NCI-H1694 treated with DMSO at 0.1 percent for 48 hours (cell line): ENCODE results near the gene EPS15.
"Not testable (repeated sequence)": the region's sequence is repeated elsewhere in the genome, so short reads cannot be mapped to it uniquely, and the experiment has no call there.

Experiments
- DNase-seq: peaks from one replicate; lab custom pipeline; 2025; lab: John Stamatoyannopoulos, UW

The EPS15 gene

DNA sequence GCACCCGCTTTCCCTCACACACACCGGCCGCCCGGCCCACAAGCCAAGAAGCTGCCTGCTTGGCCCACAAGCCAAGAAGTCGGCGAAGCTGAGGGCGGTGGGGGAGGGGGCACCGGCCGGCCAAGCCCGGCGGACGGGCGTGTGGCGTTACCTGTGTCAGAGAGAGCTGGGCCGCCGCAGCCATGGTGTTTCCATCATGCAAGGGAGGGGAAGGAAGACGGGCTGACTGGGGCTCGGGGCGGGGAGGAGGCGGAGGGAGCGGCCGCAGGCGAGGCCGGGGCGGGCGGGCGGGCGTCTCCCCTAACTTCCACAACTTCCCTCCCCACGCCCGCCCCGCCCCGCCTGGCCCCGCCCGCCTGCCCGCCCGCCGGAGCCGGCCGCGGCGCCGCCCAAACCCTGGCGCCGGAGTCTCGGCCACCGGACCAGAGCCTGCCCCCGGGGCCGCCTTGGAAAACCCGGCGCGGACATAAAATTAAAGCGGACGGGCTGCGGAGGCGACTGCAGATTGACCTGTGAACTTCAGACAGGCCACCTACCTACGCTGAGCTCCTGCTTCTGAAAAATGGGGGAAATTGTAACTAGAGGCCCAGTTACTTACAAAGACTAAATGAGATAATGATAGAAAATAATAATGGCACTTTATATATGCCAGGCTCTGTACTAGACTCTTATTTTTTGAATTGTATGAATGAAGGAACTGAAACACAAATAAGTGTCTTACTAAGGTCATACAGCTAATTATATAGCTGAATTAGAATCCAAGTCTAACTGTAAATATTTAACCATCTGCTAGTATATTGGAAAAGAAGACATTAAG is at the start of gene EPS15:
Gene EPS15 (minus strand): TSS at position 219 of the 817 bp plus-strand sequence. CDS start 35 bp downstream, at position 184.
- peak; percentile 45 for DNase-seq

DNA sequence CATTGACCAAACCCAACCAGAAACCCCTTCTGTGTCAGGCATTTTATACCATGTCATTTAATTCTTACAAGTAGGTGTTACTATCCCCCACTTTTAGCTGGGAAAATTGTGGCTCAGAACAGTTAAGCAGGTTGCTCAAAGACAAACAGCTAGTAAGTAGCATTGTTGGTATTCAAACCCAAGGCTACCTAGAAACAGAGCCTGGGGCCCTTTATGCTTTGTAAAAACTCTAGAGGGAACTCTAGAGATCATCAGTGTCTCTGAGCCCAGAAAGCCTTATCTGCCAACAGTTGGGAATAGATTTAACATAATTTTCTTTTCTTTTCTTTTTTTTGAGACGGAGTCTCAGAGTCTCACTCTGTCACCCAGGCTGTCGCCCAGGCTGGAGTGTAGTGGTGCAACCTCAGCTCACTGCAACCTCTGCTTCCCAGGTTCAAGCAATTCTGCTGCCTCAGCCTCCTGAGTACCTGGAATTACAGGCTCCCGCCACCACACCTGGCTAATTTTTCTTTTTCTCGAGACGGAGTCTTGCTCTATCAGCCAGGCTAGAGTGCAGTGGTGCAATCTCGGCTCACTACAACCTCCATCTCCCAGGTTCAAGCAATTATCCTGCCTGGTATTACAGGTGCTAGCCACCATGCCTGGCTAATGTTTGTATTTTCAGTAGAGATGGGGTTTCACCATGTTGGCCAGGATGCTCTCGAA is 49.3 kb upstream of the EPS15 start:
- no peak for DNase-seq

DNA sequence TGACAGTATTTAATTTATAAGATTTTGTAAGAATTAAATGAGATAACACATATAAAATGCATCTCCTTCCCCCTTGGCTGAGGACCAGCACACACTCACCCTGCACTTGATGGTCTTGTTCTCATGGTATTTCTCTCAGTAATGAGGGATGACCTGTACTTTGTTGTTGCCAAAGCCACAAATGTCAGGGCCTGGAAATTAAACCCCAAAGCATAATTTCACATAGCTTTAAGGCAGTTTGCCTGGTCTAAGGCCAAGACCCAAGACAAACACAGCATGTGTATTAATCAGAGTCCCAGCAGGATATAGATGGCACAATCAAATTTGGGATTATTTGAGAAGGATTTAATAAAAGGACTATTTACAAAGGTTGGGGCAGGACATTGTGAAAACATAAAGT is 48.6 kb upstream of the EPS15 start:
- no peak for DNase-seq

DNA sequence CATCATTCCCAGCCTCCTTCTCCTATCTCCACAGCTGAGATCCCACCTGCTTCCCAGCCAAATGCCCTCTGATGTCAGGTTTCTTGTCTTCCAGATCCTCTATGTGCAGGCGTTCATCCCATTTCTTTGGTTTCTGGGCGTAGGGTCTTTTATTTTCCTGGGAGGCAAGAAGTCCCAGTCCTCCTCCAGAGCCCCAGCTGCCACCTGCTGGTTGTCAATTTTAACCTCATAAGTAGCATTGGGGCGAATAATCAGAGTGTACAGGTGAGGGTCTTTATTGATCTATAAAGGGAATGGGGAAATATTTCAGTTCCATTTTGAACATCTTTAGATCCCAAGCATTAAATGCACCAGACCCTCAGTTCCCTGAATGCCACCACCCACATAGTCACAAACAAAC is 47.2 kb upstream of the EPS15 start:
- no peak for DNase-seq

DNA sequence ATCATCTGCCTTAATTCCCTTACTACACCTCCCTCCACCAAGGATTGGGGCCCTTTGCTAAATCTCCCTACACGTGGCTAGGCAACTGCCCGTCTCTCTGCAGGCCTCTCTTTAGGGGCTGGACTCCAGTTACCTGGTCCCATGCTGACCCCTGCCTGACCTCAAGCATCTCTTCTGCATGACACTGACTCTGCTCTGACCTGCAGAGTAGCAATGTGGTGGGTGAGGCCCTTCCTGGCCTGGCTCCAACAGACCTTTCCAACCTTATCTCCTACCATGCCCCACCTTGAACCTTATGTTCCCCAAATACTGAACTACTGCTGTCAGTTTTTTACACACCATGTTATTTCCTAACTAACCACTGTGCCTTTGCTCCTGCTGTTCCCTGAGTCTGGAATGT is 45.9 kb upstream of the EPS15 start:
- no peak for DNase-seq

DNA sequence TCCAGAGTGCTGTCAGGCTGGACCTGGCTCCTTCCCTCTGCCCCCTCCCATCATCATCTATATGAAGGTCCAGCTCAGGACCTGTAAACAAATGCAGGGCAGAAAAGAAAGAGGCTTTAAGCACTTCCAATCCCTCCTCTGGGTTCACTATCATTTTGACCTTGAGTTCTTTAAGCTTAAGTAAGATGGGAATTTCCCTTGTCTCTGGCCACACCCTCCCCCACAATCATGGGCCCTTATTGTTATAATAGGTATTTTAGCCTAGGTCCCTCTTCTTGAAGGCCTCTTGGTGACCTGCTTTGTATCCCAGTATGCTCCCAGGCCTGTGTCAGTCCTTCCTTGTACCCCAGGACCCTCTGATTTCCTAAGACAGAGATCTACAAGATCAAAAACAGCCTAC is 45.1 kb upstream of the EPS15 start:
- DNase-seq, result no peak

DNA sequence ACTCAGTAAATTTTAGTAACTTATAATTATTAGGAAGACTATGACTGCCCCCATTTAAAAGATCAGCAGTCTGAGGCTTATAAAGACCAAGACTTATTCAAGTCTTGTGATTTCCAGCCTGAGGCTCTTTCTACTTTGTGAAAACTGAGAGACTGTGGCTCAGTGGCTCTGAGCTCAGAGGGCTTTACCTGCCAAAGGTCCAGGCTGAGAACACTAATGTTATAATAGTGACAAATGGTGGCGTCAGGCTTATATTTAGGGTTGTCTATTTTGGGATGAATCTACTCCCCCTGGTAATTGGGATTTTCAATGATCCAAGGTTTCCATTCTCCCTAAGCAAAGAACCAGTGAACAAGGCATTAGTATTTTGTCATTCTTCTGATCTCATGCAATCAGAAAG is 42.6 kb upstream of the EPS15 start:
- no peak for DNase-seq

DNA sequence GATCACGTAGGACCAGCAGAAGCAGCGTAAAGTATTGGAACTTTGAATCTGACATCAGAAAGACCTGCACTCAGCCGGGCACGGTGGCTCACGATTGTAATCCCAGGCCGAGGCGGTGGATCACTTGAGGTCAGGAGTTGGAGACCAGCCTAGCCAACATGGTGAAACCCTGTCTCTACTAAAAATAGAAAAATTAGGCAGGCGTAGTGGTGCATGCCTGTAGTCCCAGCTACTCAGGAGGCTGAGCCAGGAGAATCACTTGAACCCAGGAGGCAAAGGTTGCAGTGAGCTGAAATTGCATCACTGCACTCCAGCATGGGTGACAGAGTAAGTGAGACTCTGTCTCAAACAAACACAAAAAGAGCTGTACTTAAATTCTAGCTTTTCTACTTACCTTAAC is 41.8 kb upstream of the EPS15 start:
- DNase-seq, result not testable (repeated sequence)

DNA sequence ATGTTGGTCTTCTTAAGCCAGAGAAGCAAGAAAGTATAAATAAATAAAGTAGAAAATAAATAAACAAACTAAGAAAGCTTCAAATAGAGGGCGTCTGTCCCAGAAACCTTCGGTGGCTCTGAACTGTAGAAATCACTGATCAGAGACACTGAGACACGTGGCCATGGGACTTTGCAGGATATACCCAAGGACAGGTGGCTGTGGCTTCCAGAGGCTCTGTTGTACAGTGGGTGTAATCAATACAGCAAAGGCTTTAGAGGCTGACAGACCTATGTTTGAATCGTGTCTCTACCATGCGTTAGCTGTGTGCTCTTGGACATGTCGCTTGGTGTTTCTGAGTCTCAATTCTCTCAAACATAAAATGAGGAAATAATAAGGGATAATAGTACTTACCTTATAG is 41.0 kb upstream of the EPS15 start:
- no peak for DNase-seq

DNA sequence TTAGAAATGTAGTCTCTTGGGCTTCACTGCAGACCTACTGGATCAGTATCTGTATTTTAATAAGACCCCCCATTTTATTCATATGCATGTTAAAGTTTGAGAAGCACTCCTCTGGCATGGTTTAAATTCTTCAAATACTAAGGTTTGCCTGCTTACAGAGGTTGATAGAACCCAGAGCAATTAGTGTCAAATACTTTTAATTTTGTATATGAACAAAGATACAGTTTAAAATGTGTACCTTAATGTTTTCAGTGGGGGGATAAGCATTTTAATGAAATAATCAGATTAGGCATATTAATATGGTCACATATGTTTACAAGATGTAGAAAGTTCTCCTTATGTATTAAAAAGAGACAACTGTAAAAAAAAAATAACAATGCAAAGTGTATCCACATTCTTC is 40.4 kb upstream of the EPS15 start:
- no peak for DNase-seq

DNA sequence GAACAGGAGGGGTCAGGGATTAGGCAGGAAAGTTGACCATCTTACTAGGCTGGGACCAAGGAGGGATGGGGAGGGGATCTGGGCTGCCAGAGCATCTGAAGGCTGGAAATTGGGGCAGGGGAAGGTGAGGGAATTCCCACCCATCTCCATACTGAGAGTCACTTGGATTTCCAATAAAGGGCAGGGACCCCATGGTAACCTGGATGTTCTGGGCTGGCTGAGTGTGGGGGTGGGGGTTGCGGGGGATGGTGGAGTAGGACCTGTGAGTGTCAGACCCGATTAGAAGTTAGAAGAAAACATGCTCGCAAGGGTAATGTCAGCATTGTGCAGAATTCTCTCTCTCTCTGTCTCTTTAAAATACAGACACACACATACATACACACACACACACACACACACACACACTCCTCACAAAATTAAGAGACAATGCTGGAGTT is 40.0 kb upstream of the EPS15 start:
- no peak for DNase-seq

DNA sequence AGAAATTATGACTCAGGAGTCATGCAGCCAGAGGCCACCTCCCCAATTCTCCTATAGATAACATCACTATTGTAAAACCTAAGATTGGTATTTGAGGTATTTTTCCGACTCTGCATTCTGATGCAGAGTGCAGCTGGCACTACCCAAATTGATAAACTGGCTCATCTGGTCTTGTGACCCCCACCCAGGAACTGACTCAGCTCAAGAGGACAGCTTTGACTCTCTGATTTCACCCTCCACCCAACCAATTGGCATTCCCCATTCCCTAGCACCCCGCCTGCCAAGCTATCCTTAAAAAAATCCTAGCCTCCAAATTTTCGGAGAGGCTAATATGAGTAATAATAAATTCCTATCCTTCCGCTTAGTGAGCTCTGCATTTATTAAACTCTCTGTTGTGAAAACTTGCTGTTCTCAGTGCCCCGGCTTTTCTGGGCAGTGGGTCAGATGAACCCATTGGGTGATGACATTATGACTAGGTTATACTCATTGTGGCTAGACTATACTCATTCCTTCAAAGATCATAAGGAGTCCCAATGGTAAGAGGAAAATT is 39.4 kb upstream of the EPS15 start:
- DNase-seq, result no peak

DNA sequence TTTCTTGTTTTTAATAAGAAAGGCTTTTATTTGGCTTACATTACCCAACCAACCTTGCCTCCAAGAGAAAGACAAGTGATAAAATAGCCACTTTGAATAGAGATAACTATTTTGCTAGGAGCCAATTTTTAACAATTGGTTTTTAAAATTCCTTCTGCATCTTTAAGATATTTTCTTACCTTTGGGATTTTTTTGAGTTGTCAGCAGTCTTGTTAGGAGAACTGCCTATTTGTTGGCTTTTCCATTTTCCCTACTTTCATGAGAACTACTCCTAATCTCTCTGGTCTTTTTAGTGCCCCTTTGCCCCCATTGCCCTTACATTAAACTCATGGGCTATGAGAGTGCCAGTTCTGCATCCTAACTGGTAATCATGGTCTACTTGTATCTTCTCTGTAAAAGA is 38.1 kb upstream of the EPS15 start:
- no peak for DNase-seq

DNA sequence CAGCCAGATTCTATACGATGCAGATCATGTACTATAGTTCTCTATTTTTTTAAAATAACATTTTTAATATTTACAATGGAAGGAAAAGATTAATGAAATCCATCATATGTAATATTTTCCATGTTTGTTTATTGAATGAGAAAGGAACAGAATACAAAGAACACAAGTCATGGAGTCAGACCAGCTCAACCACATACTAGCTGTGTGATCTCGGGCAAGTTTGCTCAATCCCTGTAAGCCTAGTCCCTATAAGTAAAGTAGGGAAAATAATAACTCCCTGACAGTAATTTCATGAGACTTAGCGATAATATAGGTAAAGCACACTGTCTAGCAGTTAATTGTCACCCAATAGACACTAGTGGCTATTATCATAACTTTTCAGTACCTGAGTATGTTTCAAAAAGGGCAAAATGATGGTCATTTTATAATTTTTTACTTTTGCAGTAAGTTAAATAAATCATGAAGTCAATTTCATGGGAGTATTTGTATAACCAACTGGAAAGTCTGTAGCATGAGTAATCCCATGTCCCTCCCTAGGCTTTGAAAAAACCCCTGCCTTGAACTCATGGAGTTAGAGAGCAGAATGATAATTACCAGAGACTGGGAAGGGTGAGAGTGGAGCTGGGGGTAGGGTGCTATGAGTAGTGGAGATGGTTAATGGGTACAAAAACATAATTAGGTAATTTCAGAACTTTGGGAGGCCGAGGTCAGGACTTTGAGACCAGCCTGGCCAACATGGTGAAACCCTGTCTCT is 37.0 kb upstream of the EPS15 start:
- no peak for DNase-seq

DNA sequence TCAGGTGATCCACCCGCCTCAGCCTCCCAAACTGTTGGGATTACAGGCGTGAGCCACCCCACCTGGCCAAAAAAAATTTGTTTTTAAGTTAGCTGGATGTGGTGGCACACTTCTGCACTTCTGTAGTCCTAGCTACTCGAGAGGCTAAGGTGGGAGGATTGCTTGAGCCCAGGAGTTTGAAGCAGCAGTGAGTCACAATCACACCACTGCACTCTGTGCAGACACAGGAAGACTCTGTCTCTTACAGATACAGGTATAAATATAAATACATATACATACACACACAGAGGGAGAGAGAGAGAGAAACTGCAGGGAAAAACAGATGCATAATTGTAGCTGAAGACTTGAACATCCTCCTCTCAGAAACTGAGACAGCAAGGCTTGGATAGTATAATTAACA is 34.8 kb upstream of the EPS15 start:
- no peak for DNase-seq

DNA sequence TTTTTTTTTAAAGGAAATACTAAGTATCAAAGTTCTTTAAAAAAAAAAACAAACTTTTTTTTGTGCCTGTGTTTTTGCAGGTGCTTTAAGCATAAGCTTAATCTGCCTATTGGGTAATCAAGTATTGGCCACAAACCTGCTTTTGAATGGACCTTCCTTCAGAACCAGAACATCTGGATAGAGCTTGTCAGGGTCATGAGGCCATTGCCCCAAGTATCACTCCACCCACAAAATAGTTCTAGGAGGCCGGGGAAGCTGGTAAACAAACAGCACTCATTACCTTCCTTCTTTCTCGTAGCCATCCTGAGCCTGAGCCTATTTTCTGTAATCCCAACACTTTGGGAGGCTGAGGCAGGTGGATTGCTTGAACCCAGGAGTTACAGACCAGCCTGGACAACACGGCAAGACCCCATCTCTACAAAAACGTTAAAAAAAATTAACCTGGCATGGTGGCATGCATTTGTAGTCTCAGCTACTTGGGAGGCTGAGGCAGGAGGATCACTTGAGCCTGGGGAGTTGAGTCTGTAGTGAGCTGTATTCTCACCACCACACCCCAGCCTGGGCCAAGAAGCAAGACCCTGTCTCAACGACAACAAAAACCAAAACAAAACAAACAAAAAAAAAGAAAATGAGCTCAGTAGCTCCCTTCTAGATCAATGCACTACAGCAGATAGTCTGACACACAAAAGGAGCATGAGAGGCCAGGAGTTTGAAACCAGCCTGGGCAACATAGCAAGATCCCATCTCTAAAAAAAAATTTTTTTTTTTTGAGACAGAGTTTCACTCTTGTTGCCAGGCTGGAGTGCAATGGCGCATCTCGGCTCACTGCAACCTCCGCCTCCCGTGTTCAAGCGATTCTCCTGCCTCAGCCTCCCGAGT is 34.1 kb upstream of the EPS15 start:
- DNase-seq, result no peak

DNA sequence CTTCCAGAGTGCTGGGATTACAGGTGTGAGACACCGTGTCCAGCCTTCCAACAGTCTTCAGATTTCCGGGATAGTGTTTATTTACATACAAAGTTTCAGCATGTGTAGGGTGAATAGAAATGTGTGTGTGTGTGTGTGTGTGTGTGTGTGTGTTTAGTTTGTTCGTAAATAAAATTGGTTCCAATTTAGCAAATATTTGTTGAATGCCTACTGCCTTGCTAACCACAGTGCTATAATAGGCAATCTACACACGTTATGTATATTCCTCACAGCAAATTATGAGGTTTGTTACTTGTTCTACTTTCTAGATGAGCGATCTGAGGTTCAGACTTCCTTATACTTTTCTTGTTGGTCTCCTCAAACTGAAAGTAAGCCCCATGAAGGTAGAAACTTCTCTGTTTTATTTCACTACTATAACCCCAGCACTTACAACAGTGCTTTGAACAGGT is 32.8 kb upstream of the EPS15 start:
- DNase-seq, result no peak

DNA sequence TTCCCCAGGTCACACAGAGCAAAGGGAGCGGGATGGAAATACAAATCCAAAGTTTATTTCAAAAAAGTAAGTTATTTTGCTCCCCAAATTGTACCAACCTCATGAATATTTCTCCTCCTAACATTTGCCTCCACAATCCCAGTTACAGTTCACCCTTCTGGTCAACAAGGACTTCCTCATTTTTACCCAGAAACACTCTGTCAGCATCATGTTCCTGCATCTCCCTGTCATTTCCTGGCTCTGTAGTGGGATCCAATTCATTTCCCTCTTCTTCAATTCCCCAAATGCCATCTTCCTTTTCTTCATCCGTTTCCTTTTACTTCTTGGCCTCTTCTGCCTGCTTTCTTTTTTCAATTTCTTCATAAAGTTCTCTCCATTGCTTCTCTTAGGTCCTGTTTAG is 32.0 kb upstream of the EPS15 start:
- DNase-seq, result no peak

DNA sequence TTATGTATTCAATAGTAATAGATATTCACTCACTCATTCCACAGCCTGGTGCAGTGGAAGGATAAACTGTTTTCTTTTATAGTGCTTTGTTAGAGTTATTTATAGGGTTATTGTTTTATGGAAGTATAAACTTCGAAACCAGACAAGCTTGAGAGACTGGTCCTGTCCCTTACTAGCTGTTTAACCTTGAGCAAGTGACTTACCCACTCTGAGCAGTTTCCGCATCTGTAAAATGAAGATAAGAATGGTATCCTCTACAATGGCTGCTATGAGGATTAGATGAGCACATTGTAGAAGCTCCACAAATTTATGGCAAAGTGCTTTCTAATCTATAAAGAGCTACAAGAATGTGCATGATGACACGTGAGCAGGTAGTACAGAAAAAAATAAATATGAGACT is 30.8 kb upstream of the EPS15 start:
- no peak for DNase-seq

DNA sequence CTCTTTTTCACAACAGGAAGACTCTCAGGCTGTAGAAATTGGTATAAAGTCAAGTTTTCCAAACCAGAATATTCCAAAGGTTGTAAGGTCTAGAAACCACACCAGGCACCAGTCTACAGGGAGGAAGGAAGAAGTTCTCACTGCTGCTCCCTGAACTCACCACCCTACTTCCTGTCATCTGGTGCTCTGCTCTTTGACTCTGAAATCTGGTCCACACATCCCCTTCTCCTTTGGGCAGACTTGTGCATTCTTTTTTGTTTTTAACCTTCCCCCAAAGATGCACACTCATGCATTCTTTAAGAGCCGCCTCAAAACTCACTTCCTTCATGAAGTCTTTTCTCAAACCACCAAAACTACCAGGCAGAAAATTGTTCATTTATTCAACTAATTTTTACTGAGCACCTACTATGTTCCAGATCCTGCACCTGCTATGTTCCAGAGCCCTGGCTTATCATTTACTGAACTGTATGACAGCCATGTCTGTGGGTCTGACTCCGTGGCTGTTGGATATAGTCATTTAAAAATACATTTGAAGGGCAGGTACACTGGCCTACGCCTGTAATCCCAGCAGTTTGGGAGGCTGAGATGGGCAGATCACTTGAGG is 30.1 kb upstream of the EPS15 start:
- no peak for DNase-seq

DNA sequence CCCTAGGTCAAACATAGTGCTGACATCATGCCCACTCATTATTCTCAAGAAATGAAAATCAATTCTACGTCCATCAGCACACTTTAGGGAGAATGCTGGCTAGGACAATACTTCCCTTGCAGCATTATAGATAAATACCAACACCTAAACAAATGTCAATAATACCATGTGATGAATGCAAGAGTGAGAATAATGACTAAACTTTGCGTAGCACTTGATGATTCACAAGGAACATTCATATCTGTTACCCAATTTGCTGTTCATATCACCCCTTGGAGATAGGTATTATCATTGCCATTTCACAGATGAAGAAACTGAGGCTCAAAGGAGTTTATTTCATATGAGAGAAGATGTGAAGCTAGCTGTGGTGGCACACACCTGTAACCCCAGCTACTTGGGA is 24.8 kb upstream of the EPS15 start:
- DNase-seq, result no peak
